Activated B cell treated with CpG ODN at 0.5 μM for 24 hours (primary cell): Measurements from ENCODE around the gene ASCC2. TPM values are rescaled to one million over a fixed set of nuclear protein-coding genes. Genes with fewer than 3 reads are reported as not detected.

Experiments used
- ATAC-seq: fragments of 200-7000 bp; cut with Tn5 transposase; one replicate; pipeline ENCODE4 v1.10.0; 2021; ENCODE audit warnings: low read depth, mild to moderate bottlenecking, moderate library complexity
- CTCF ChIA-PET: fragments of 350-600 bp; sonication (Branson Sonifier 250); formaldehyde crosslinking; loops from one replicate; lab custom pipeline; 2021; ENCODE audit warnings: antibody characterized with exemption; lab: Charles Lee
- POLR2A ChIA-PET: fragments of 350-600 bp; sonication (Branson Sonifier 250); formaldehyde crosslinking; loops from one replicate; lab custom pipeline; 2021; ENCODE audit warnings: antibody characterized with exemption; lab: Charles Lee
- DNase-seq: peaks from one replicate; pipeline ENCODE4 v3.0.0; 2022
- H3K27ac Mint-ChIP-seq: one replicate; pipeline ENCODE4 v1.8.0; 2020; ENCODE audit warnings: mixed read lengths
- H3K27me3 Mint-ChIP-seq: one replicate; pipeline ENCODE4 v1.8.0; 2021; ENCODE audit warnings: mixed read lengths
- H3K36me3 Mint-ChIP-seq: one replicate; pipeline ENCODE4 v1.8.0; 2021; ENCODE audit warnings: low read depth, mixed read lengths
- H3K4me1 Mint-ChIP-seq: one replicate; pipeline ENCODE4 v1.8.0; 2021; ENCODE audit warnings: mixed read lengths
- H3K4me3 Mint-ChIP-seq: one replicate; pipeline ENCODE4 v1.8.0; 2020; ENCODE audit warnings: mild to moderate bottlenecking, mixed read lengths
- H3K9me3 Mint-ChIP-seq: one replicate; pipeline ENCODE4 v1.8.0; 2020; ENCODE audit warnings: mixed read lengths
- CTCF ChIP-seq: fragments of 200-600 bp; IDR thresholded peaks from one replicate; pipeline ENCODE4 v1.8.0; 2022; ENCODE audit warnings: antibody characterized with exemption, mild to moderate bottlenecking
- intact Hi-C: fragments of 100-400 bp; cut with micrococcal nuclease; formaldehyde crosslinking; loops from one replicate; pipeline ENCODE4 v1.15.1; 2024
- total RNA-seq: library from RNA; stranded (reverse); gene quantifications from 2 replicates; pipeline ENCODE4 v1.2.3, GENCODE V29; 2022

Gene ASCC2
- total RNA-seq, 1 donor from 2014 or later, result 89.7 TPM

GRCh38 chr22:29748248-29748893 lies 89.7 kb downstream of the ASCC2 start:
- Mint-ChIP-seq H3K27me3 (no peaks in the 10 kb centered on the region), H3K9me3 (no peaks in the 10 kb centered on the region), H3K4me1 (no peaks in the 10 kb centered on the region), H3K36me3 (peaks cover 47% of the 10 kb centered on the region), H3K4me3 (no peak overlapping the region), H3K27ac (no peak overlapping the region)
- intact Hi-C loops, result no loop called here
- no peak for ATAC-seq
- DNase-seq, result no peak
- TF ChIP-seq CTCF, result no peak
- POLR2A ChIA-PET, result no interaction called here
- CTCF ChIA-PET, result no interaction called here

GRCh38 chr22:29747832-29748231 lies 90.2 kb downstream of the ASCC2 start:
- Mint-ChIP-seq H3K4me3 (no peak overlapping the region), H3K9me3 (no peaks in the 10 kb centered on the region), H3K4me1 (no peaks in the 10 kb centered on the region), H3K27ac (no peak overlapping the region), H3K36me3 (peaks cover 47% of the 10 kb centered on the region), H3K27me3 (no peaks in the 10 kb centered on the region)
- ATAC-seq, result no peak
- intact Hi-C loops, result no loop called here
- POLR2A ChIA-PET, result no interaction called here
- no peak for TF ChIP-seq CTCF
- no peak for DNase-seq
- CTCF ChIA-PET, result no interaction called here

GRCh38 chr22:29744902-29745301 lies 93.2 kb downstream of the ASCC2 start:
- H3K27ac Mint-ChIP-seq, result no peak overlapping the region
- H3K27me3 Mint-ChIP-seq, result no peaks in the 10 kb centered on the region
- no peak for TF ChIP-seq CTCF
- ChIA-PET POLR2A (no interaction called here), CTCF (no interaction called here)
- H3K9me3 Mint-ChIP-seq, result no peaks in the 10 kb centered on the region
- ATAC-seq (no peak), DNase-seq (no peak)
- no peaks in the 10 kb centered on the region for H3K4me1 Mint-ChIP-seq
- H3K4me3 Mint-ChIP-seq, result no peak overlapping the region
- intact Hi-C loops, result no loop called here
- peaks cover 61% of the 10 kb centered on the region for H3K36me3 Mint-ChIP-seq

GRCh38 chr22:29742326-29742725 lies 95.7 kb downstream of the ASCC2 start:
- intact Hi-C loops, result no loop called here
- DNase-seq, result no peak
- ChIA-PET CTCF (no interaction called here), POLR2A (interaction anchor here (1.4 kb wide), 1 partner anchor 24 kb away, joined by 4 read pairs; the partner anchor contains the start of genes UQCR10 and ZMAT5)
- Mint-ChIP-seq H3K9me3 (no peaks in the 10 kb centered on the region), H3K27me3 (no peaks in the 10 kb centered on the region), H3K27ac (no peak overlapping the region), H3K36me3 (peaks cover 62% of the 10 kb centered on the region), H3K4me3 (no peak overlapping the region), H3K4me1 (no peaks in the 10 kb centered on the region)
- no peak for ATAC-seq
- TF ChIP-seq CTCF, result no peak

GRCh38 chr22:29741926-29742325 lies 96.1 kb downstream of the ASCC2 start:
- H3K27ac Mint-ChIP-seq, result no peak overlapping the region
- H3K9me3 Mint-ChIP-seq, result no peaks in the 10 kb centered on the region
- CTCF ChIA-PET, result no interaction called here
- H3K27me3 Mint-ChIP-seq, result no peaks in the 10 kb centered on the region
- POLR2A ChIA-PET, result interaction anchor here (1.4 kb wide), 1 partner anchor 25 kb away, joined by 4 read pairs; the partner anchor contains the start of genes UQCR10 and ZMAT5
- intact Hi-C loops, result no loop called here
- H3K36me3 Mint-ChIP-seq, result peaks cover 62% of the 10 kb centered on the region
- H3K4me1 Mint-ChIP-seq, result no peaks in the 10 kb centered on the region
- H3K4me3 Mint-ChIP-seq, result no peak overlapping the region
- ATAC-seq (no peak), DNase-seq (no peak)
- TF ChIP-seq CTCF, result no peak
